Measurements from ENCODE around the gene ZBTB7C. TPM values are rescaled to one million over a fixed set of nuclear protein-coding genes. Genes with fewer than 3 reads are reported as not detected.

The ZBTB7C gene
- total RNA-seq, 1 donor, result not detected

DNA sequence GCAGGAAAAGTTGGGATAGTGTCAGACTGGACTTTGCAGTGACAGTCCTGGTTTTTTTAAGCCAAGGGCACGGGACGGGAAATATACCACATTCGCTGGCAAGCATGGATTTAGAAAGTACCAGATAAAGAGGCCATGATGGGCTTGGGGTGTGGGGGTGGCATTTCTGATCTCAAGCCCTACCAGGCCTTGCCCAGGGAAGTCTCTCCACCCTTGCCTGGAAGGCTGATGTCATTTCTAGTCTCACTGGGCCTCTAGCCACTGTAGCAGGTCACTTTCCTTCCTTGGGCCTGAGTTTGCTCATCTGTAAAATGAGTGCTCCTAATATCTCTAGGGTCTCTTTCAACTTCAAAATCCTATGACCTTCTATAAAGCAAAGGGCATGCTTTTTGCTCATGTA lies 1.8 kb downstream of the ZBTB7C start:
- TF ChIP-seq, protein P1, sequence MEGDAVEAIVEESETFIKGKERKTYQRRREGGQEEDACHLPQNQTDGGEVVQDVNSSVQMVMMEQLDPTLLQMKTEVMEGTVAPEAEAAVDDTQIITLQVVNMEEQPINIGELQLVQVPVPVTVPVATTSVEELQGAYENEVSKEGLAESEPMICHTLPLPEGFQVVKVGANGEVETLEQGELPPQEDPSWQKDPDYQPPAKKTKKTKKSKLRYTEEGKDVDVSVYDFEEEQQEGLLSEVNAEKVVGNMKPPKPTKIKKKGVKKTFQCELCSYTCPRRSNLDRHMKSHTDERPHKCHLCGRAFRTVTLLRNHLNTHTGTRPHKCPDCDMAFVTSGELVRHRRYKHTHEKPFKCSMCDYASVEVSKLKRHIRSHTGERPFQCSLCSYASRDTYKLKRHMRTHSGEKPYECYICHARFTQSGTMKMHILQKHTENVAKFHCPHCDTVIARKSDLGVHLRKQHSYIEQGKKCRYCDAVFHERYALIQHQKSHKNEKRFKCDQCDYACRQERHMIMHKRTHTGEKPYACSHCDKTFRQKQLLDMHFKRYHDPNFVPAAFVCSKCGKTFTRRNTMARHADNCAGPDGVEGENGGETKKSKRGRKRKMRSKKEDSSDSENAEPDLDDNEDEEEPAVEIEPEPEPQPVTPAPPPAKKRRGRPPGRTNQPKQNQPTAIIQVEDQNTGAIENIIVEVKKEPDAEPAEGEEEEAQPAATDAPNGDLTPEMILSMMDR (IDR thresholded peaks at IDR 0.05; ENCODE audit: insufficient read depth, low read depth, low read length), result no peak
- no peak for DNase-seq (ENCODE audit: low read depth)
- H3K4me3 ChIP-seq (ENCODE audit: low read depth, low read length), result no peak overlapping the region

DNA sequence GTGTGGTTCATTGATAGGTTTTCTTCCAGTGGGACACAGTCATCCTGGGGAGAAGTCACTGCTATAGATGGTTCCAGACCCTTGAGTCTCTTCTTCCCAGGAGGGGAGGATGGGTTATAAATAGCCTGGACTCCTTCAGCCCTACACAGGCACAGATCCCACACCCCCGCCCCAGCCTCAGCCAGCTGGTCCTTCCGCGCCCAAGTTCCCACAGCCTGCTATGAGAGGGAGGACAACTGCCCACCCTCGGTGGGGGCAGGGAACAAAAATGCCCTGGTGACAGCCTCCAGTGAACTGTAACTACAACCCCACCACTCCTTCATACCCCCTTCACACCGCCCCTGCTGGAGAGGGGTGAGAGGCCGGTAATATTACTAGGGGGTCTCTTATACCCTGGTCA lies 3.2 kb downstream of the ZBTB7C start:
- no peak overlapping the region for H3K4me3 ChIP-seq (ENCODE audit: low read depth, low read length)
- DNase-seq (ENCODE audit: low read depth), result no peak
- TF ChIP-seq, protein P1 (IDR thresholded peaks at IDR 0.05; ENCODE audit: insufficient read depth, low read depth, low read length), result no peak

DNA sequence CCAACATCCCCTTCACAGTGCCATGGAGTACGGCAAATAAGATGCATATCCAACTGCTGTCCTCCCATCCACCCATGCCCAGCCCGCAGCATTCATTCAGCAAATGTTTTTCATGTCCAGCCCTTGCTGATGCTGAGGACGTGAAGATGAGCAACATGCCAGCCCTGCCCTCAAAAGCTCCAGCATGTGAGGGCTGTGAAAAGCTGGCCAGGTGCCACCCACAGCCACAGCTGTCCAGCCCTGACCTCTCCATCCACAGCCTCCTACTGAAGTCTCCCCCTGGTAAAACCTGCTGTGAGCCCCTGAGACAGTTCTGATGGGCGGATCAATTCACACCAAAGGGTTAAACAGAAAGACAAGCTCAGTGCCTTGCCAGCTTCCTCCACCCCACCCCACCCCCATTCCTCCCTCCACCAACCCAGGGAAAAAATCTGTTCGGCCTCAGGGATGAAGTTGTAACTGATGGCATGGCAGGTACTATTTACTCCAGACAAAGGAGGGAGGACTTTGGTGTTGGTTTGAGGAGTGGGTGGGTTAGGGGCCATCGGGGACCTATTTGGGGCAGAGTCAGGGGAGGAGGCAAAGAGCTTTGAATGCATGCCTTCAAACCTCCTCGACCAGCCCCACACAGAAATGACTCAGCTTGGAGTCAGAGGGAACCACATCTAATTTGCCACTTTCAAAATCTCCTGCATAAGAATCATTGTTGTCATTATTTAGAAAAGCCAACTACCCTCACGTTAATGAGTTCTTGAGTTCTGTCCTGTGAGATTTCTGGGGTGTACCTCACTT lies 4.3 kb downstream of the ZBTB7C start:
- TF ChIP-seq, protein P1 (IDR thresholded peaks at IDR 0.05; ENCODE audit: insufficient read depth, low read depth, low read length), result no peak
- no peak overlapping the region for H3K4me3 ChIP-seq (ENCODE audit: low read depth, low read length)
- DNase-seq (ENCODE audit: low read depth), result no peak

DNA sequence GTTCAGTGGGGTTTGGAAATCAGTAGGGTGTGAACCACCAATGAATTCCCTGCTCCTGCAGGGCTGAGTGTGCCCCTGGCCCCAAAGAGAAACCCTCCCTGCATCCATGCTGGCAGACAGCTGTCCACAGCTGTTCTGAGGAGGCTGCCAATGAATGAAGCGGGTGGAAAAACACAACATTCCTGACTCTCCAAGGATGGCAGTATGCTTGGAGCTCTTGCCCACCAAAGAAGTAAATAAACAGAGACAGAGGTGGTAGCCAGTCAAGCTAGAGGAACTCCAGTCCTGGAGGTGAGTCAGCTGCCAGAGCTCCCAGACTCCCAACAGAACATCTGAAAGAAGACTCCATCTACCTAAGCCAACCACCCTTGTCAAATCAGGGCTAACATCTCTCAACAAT lies 6.2 kb downstream of the ZBTB7C start:
- no peak overlapping the region for H3K4me3 ChIP-seq (ENCODE audit: low read depth, low read length)
- peak; percentile 38 for DNase-seq (ENCODE audit: low read depth)
- TF ChIP-seq, protein P1 (IDR thresholded peaks at IDR 0.05; ENCODE audit: insufficient read depth, low read depth, low read length), result no peak

DNA sequence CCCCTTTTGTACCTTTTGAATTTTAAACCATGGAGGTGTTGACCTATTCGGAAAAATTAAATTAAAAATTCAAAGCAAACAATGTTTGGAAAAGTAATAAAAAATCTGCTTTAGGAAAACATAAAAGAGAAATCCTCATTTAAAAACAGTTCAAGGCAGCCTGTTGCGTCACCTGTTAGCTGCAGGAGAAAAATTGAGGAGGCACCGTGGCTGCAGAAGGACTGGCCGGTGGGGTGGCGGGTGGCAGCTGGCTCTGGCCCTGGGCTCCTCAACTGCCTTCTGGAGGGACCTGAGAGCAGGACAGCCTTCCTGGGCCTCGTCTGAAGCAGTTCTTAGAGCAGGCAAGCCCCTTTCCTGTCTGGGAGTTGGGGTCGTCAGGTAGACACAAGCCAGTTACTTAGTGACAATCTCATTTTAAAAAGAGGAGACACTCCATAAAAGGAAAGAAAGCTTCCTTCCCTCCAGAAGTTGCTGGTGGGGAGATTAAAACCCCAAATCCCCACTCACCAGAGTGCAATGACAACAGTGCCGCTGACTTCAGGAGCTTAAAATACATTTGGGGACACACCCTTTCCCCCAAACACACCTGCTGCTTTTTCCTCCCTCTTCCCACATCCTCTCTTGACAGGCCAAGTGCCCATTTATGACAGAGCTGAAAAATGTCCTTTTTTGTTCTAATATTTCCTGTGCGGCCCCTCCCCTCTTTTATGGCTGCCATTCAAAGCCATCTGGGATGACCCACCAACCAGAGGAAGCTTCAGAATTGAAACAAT lies 9.7 kb downstream of the ZBTB7C start:
- TF ChIP-seq, protein P1 (IDR thresholded peaks at IDR 0.05; ENCODE audit: insufficient read depth, low read depth, low read length), result no peak
- no peak for DNase-seq (ENCODE audit: low read depth)

DNA sequence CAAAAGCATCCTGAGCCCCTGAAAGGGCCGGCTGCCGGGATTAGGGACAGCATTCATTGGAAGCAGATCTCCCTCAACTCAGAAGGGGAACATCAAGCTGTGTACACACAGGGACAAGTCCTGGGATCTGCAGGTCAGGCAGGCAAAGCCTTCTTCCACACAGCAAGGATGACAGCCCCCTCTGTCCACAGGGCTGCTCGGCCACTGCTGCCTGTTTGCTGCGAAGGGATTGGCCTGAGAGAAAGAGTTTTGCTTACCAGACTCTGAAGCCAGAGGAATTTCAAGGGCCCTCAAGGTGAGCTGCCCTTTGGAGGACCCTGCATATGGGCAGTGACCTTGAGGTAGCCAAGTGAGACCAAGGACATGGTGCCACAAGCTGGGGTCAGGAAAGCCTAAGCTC lies 11.1 kb downstream of the ZBTB7C start:
- TF ChIP-seq, protein P1 (IDR thresholded peaks at IDR 0.05; ENCODE audit: insufficient read depth, low read depth, low read length), result no peak
- no peak overlapping the region for H3K4me3 ChIP-seq (ENCODE audit: low read depth, low read length)
- no peak for DNase-seq (ENCODE audit: low read depth)

More for the DNA sequence above, 9.7 kb downstream of the ZBTB7C start:
- no peak overlapping the region for H3K4me3 ChIP-seq (ENCODE audit: low read depth, low read length)
